PC-3 (cell line): ENCODE results near the gene ZNF169.
"Not testable (repeated sequence)": the region's sequence is repeated elsewhere in the genome, so short reads cannot be mapped to it uniquely, and the experiment has no call there.

Experiments
- CTCF ChIP-seq: fragments of 300-600 bp; sonication (generic); conservative IDR thresholded peaks from 2 replicates; pipeline ENCODE4 v1.5.1; 2017; ENCODE audit warnings: antibody characterized with exemption, low read depth, mild to moderate bottlenecking, low read length
- EZH2 ChIP-seq: fragments of 300-600 bp; sonication (generic); IDR thresholded peaks from one replicate; pipeline ENCODE4 v1.6.1; 2017; ENCODE audit warnings: antibody characterized with exemption, mild to moderate bottlenecking, low read length; ENCODE audit not compliant: unreplicated experiment
- EZH2phosphoT487 ChIP-seq: fragments of 300-600 bp; sonication (generic); IDR thresholded peaks from 2 replicates; pipeline ENCODE4 v1.6.1; 2018; ENCODE audit warnings: mild to moderate bottlenecking, antibody characterized with exemption, low read length, borderline replicate concordance

- not testable (repeated sequence) for TF ChIP-seq CTCF, EZH2, EZH2phosphoT487
These were observed 81.7 kb downstream of the ZNF169 start for GRCh38 chr9:94340750-94341149.
